ENCODE results near the gene IPPK.

DNA sequence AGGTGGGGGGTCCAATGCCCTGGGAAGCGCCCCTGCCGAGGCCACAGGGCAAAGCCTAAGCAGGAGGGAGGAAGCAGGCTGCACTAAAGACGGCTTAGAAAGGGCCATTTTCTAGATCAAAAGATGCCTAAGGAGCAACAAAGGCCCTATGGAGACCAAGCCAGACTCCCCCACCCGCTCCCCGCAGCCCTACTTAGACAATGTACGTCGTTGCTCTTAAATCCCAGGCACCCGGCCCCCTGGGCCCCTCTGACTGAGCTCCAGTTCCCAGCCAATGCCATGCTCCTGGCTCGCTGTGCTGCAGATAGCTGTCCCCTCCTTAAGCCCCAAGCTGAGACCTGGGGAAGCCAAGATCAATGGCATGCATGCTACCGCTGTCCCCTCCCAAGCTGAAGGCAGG lies 10.3 kb downstream of the IPPK start:
- no peak for TF ChIP-seq CTCF (IDR thresholded peaks at IDR 0.05)
- TF ChIP-seq POLR2A (IDR thresholded peaks at IDR 0.05) = no peak
- no peak for TF ChIP-seq POLR2AphosphoS5 (IDR thresholded peaks at IDR 0.05)
